HG03060 (cell line): ENCODE measurements around the gene ATP23.
A peak's percentile ranks its signal among the peaks of the same experiment; 100 is the strongest.

Experiments used
- ATAC-seq: cut with Tn5 transposase; IDR thresholded peaks from one replicate; pipeline ENCODE4 v1.9.1; 2021; ENCODE audit warnings: low read depth, moderate number of reproducible peaks; ENCODE audit not compliant: unreplicated experiment

ATP23 gene

DNA sequence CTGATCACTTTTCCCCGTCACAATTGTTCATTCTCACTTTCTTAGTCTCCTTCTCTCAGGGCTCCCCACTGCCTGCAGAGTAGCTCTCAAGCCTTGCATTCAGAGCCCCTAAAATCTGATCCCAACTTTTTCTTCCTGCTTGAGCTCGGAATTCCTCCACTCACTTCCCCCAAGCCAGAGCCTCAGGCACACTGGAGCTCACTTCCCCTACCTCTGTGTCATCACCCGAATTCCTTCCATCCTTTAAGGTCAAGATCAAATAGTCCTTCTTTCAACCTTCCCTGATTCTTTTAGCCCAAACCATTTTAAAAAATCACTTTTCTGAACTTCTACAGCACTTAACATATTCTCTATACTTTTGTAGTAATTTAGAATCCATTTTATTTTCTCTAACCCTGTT is 34.1 kb upstream of the ATP23 start:
- no peak for ATAC-seq

DNA sequence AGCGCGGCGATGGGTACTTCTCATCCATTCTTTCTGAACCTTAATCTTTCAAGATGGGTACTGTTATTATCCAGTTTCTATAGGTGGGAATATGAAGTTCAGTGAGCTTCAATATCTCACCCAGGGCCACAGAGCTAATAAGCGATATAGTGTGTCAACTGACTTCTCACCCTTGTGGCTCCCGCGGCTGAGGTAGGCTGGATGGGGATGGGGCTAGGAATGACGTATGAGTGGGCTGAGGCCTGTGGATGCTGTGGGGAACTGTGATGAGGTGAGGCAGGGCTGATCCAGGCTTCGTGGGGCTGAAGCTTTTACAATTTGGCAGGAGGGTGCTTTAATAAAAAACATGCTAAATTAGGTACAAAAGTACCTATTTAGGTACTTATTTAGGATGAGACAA is 32.9 kb upstream of the ATP23 start:
- no peak for ATAC-seq

DNA sequence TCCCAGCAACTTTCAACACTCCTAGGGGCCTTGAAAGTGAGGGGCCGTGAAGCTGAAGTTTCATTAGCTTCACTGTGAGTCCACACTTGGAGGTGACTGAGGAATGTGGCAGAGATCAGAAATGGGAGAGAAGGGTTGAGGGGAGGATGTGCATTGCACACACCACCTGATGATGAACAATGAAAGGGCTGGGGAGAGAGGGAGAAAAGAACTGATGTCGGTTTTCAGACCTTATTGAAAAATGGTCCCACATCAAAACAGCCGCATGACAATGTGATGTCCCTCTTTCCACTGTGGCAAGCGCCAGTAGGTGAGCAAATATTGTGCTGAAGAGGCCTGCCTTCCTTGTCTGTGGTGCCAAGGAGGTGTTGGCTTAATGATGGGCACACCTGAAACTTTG is 32.3 kb upstream of the ATP23 start:
- no peak for ATAC-seq

DNA sequence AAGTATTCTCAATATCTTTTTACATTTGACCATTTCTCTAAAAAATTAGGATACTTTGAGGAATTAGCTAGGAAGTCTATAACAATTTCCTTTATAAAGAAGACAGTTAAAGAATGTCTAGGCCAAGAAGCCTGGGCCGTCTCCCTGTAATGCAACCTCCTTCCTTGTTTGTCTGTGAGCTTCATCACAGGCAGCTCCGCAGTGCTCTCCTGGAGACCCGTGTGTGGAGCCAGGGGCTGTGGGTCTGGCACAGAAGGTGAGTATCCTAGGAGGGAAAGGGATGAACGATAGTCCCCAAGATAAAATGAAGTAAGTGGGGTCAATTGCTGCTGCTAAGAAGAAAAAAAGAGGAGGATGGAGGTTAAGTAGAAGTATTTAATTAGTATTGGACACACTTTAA is 31.8 kb upstream of the ATP23 start:
- ATAC-seq, result no peak

DNA sequence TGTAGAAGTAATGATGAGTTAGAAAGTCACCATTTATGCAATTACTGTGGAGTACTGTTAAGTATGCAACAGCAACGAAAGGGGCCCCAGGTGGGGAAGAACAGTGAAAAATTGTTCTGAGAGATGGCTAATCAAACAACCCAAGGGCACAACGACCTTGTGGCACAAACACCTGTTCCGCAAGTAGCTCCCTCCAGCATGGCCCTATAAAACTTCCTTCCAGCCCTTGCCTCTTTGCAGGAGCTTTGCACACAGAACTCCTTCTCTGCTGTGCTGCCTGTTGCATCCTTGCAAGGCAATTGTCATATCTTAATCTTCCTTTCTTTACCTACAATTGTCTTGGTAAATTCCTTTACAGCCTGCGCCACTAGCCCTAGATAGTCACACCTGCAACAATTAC is 23.2 kb upstream of the ATP23 start:
- no peak for ATAC-seq

DNA sequence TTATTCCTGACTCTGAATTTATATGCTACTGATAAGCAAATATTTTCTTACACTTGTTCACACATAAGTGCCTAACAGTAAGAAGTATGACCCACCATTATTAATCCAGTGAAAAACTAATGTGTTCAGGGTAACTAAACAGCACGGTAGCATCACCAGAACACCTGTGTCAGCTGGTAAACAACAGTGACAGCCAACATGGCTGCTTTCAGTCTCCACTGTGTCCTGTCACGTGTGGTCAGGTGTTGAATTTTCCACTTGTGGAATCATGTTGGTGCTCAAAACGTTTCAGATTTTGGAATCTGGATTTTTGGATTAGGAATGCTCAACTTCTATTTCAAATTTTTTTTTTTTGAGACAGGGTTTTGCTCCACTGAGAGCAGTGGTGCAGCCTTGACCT is 14.3 kb upstream of the ATP23 start:
- ATAC-seq, result no peak

DNA sequence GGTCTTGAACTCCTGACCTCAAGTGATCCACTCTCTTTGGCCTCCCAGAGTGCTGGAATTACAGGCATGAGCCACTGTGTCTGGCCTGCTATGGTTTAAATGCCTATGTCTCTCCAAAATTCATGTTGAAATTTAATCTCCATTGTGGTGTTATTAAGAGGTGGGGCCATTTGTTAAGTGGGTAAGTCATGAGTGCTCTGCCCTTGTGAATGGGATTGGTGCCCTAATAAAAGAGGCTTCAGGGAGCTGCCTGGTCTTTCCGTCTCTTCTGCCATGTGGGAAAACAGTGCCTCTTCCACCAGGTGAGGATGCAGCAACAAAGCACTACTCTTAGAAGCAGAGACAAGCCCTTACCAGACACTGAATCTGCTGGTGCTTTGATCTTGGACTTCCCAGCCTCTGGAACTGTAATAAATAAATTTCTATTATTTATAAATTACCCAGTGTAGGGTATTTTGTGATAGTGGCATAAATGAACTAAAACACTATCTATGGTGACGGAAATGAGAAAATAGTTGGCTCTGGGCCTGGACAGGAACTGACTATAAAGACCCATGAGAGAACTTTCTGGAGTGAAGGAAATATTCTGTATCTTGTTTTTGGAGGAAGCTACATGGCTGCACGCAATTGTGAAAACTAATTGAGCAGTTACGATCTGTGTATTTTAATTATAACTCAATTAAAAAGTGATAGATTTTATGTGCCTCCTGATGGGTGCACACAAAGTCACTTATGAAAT is 12.1 kb upstream of the ATP23 start:
- no peak for ATAC-seq

DNA sequence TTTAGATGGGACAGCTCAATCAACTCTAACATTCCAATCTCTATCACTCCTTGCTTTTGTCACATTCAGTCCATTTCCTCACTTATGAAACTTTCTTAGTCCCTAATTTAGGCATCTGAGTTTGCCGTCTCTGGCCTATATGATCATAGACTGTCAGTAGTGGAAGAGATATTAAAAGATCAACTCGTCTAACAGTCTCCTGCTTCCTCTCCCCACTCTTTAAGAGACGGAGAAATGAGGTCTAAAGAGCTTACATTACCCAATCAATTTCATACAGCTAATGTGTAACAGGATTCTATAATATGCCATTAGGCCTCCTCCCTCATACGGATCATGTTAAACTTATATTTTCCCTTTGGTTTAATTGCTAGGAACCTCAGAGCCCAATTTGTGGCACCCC is 6.5 kb upstream of the ATP23 start:
- no peak for ATAC-seq

DNA sequence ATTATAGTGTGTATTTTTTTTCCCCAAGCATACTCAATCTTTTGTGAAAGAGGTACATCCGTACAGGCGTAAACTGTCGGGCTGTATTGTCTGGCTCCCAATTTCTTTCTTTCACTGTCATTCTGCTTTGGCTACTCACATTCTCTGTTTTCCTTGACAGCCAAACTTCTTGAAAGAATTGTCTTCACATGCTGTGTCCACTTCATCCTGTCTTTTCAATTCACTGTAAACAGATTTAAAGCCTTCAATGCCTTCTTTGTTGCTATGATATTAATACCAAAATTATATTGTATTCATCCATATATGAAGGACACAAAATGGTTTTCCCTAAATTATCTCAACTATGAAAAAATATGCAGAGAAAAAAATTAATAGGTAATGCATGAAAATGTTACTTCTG is 6.0 kb upstream of the ATP23 start:
- no peak for ATAC-seq

DNA sequence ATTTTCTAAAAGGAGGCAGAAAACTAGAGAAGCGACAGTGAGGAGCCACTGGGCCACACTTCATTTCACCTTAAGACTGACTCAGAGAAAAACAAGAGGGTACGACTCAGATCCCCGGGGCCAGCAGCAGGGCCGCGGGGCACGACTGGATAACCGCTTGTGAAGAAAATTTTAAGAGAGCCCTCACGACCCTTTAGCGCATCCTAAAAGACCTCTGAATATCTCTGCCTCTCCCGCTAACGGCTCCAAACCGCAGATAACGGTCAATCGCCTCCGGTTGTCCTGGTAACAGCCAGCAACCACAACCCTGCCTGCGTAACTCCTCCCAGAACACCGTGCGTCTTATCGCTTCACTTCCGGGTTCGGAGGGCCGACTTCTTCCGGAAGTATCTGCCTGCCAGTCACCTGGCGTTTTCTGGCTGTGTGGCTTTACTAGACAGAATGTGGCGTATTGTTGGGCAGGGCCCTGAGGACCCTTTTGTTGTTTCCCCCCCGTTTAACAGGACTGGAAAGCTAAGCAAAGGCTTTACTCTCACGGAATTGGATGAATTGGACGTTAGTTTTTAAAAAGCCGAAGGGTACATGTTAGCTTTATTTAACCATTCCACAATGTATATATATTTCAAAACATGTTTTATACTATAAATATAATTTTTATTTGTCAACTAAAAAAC is 5.4 kb upstream of the ATP23 start:
- peak; percentile 97 for ATAC-seq

DNA sequence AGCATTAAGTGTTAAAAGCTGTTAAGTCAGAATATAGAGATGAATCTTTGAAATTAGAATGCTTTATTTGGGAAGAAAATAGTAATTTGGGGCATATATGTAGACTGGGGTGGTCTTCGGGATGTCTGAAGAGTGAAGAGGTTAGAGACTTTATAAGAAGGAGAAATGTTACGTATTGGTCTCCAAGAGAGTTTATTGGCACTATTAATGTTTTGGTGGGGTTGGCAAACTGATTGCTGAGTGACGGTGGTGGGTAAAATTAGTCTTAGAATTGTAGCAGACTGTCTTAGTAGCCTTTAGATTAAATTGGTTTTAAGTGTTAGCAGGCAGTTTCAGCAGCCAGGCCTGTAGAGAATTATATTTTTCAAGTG is 4.9 kb upstream of the ATP23 start:
- no peak for ATAC-seq

DNA sequence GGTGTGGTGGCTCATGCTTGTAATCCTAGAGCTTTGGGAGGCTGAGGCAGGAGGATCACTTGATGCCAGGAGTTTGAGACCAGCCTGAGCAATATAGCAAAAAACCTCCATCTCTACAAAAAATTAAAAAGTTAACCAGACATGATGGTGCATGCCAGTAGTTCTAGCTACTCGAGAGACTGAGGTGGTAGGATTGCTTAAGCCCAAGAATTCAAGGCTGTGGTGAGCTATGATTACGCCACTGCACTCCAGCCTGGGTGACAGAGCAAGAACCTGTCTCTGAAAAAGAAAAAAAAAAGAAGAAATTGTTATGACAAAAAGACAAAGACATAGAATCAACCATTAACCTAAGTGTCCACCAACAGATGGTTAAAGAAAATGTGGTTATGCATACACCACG is 2.1 kb upstream of the ATP23 start:
- ATAC-seq, result no peak

DNA sequence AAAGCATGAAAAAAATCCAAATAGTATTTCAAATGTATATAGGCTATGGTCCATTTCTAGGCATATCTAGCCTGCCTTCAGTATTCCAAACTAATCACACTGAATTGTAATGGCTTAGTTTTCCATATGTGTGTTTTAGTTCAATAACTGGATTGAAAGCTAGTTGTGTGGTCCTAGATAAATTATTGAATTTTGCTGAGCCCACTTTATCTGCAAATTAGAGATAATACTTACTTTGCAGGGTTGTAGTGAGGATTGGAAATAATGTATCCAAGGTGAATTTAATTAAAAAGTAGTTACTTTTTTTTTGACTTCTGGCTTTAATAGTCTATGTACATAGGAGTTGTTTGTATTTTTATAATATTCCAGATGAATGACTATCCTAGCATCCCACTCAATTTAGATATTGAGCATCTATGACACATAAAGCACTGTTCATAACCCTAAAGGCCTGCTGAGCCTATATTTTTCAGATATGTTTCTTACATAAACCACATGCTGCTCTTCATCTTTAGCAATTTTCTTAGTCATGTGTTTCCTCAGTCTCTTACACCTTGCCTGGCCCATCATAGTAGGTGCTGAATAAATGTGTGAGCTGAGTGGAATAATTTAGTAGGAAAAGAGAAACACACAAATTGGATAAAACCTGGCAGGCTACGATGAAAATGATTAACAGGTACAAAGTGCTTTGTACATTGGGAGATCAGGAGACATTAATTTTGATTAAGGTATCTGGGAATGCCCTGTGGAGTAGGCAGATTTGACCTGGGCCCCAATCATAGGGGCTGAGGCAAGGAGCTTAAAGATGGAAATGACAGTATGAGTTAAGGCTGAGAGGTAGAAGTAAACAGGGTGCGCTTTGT is 1.1 kb upstream of the ATP23 start:
- ATAC-seq, result no peak

DNA sequence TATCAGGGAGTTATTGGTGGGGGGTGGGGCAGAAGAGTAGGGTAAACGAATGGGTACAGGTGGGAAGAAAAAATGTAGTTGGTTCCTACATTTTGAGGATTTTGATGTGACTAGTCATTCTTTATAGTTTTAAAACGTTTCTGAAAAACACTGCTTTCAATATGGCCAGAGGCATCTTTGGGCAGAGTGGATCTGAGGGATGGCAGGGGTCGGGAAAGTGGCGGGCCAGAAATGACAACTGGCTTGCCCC is 527 bp upstream of the ATP23 start:
- no peak for ATAC-seq

DNA sequence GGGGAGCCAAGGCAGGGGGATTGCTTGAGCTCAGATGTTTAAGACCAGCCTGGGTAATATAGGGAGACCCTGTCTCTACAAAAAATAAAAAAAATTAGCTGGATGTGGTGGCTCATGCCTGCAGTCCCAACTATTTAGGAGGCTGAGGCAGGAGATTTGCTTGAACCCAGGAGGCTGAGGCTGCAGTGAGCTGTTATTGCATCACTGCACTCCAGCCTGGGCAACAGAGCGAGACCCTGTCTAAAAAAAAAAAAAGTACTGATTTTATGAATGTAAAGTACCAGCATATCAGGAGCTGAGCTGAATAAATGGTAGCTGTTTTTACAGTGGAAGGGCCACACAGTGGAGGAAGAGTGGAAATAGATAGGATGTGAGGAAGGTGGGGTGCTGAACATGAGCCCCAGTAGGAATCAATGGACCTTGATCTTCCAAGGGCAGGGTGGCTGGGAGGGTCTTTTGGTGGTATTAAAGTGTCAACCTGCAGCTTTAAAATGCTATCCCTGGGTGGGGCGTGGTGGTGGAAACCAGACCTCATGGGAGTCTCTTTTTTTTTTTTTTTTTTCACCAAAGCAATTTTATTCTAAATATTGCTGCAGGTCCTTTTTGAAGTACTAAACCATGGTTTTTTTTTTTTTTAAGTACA is 2.2 kb downstream of the ATP23 start:
- ATAC-seq, result no peak

DNA sequence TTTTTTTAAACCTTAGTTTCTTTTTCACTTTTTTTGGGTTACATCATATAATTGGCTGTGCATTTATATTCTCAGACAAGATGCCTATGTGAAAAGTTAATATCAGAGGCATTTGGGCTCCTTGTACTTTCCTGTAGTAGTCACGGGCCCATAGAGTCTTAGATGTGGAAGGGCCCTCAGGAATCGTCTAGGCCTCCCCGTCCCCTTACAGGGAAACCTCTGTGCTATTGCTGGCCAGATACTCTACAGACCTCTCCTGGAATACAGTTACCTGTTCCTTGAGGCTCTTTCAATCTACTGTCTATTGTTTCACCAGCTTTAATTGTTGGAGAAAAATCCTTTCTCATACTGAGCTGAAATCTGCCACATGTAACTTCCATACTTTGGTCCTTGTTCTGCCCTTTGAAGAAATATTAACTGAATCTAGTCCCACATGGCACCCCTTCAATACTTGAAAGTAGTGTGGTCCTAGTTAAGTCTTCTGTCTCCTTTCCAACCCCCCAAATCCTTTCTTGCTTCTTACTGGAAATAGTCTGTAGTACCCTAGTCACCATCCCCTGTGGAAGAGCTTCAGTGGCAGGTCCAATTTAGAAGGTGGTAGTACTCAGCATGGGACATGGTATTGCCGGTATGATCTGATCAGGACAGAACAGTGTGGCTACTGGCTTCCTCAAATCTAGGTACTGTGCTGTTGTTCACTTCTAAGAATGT is 3.1 kb downstream of the ATP23 start:
- ATAC-seq, result no peak

DNA sequence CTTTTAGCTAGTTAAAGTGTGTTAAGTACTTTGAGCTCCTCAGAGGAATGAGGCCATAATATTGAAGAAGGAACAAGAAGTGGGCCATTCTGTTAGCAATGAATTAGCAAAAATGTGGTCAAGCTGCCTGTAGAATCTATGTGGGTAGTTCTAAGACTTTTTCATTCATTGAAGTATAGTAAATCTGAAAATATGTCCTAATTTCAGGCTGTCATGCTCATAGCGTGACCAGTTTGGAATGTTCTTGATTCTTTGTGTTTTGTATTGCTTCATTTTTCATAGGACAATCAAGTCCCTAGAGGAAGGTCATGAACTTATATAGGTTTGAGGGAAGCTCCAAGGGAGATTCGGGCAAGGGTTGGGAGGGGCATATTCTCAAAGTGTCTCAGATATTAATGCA is 11.4 kb downstream of the ATP23 start:
- ATAC-seq, result no peak

DNA sequence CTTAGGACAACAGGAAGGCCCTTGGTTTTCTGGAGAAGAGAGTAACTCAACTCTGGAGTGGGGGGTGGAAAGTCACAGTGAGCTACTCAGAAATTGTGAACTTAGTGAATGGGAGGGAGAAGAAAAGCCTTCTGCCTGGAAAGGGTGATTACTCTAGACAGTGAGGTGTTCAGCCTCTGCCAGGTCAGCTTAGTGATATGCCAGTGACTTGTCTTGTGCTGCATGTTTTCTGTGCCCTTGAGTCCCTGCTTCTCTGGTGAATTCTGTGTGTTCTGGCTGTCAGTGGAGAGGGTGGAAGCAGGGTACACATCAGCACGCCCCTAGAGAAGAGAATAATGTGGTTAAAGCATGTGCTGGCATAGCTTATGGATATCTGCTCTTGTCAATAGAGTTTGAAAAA is 13.4 kb downstream of the ATP23 start:
- ATAC-seq, result no peak

DNA sequence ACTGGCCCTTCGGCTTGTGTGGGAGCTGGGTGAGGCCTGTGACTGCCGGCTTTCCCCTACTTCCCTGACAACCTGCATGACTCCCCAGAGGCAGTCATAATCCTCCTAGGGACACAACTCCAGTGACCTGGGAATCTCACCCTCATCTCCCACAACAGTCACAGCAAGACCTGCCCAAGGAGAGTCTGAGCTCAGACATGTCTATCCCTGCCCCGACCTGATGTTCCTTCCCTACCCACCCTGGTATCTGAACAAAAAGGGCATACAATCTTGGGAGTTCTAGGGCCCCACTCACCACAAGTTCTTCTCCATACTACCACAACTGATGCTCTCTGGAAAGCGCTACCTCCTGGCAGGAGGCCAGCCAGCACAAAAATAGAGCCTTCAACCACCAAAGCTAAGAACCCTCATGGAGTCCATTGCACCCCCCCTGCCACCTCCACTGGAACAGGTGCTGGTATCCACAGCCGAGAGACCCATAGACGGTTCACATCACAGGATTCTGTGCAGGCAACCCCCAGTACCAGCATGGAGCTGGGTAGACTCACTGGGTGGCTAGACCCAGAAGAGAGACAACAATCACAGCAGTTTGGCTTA is 16.8 kb downstream of the ATP23 start:
- ATAC-seq, result no peak

DNA sequence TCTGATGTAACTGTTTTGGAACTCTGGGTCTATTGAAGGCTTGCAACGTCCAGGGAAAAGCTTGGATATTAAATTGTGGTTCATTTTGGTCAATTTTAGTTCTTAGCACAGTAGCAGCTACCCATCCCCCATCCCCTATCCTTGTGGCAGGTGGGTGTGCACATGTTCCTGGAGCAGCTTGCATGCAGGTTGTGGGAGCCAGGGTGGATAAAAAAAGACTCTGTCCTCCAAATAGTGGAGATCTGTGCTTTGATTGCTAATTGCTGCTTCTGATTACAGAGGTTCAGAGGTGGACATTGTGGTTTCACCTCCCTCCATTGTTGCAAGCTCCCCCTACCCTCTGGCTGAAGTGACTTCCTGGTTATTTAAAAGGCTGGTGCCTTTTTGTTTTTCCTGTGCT is 23.1 kb downstream of the ATP23 start:
- no peak for ATAC-seq
